GM20431 (cell line): ENCODE data around the gene PDE10A.

ENCODE experiments used
- in situ Hi-C: fragments of 300-500 bp; cut with MseI, MboI; formaldehyde crosslinking; loops from one replicate; pipeline ENCODE4 v1.15.0; 2020; ENCODE audit warnings: low sequenced_read_pairs; ENCODE audit not compliant: unreplicated experiment

PDE10A gene

GRCh38 chr6:165321555-165322145 is 341.4 kb downstream of the PDE10A start:
- in situ Hi-C loops, result no loop called here

GRCh38 chr6:165321150-165321549 is 341.9 kb downstream of the PDE10A start:
- in situ Hi-C loops, result no loop called here

- in situ Hi-C loops, result no loop called here
Measured at GRCh38 chr6:165317723-165318122, 345.3 kb downstream of the PDE10A start.

DNA sequence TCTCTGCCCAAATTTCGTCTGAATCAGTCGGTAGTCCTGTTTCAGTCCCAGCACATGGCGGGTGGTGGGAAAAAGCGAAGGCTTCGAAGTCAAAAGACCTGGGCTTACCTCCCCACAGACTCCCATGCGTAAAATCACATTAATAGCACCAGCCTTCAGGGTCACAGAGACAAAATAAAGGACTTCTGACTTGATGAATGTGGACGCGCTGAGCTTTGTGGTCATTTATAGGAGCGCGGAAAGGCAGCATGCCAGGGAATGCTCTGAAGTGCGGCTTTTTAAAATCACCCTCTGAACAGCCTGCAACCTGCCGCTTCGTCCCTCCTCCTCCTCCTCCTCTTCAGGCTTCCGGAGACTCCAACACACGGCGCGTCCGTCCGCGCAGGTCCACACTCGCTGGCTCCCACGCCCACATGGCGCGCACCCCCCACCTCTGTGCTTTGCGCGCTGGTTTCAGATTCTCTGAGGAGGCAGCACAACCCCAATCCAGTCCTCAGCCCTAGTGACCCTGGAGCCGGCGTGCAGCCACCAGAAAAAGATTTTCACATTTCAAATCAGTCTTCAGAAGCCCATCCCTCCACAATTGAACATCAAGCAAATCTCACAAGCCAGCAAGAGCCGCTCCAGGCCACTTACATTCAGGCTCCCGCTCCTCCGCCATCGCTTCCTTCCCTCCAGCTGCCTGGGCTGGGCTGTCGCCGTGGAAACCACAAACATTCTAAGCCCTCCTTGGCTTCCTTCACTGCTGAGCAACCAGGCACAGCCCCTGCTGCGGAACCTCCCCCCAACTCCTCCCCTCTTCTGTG is 353.9 kb downstream of the PDE10A start, which contains the start of gene C6orf118:
TSS of gene C6orf118 (minus strand) at position 680 of the 806 bp plus-strand sequence. CDS start at position 661, 19 bp downstream.
- in situ Hi-C loops, result no loop called here

DNA sequence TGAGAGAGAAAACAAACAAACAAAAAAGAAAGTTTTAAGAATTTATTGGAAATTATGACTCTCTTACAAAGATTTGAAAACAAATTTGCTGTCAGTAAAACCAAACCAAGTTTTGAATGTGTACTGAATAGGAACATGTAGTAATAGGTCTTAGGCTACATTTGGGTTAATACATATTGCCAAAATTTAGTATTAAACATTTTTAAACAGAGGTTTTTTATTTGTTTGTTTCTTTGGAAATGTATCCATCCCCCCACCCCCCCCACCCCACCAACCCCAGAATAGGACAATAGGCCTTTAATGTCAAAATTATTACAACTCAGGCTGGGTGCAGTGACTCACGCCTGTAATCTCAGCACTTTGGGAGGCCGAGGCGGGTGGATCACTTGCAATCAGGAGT is 356.1 kb downstream of the PDE10A start:
- in situ Hi-C loops, result no loop called here

DNA sequence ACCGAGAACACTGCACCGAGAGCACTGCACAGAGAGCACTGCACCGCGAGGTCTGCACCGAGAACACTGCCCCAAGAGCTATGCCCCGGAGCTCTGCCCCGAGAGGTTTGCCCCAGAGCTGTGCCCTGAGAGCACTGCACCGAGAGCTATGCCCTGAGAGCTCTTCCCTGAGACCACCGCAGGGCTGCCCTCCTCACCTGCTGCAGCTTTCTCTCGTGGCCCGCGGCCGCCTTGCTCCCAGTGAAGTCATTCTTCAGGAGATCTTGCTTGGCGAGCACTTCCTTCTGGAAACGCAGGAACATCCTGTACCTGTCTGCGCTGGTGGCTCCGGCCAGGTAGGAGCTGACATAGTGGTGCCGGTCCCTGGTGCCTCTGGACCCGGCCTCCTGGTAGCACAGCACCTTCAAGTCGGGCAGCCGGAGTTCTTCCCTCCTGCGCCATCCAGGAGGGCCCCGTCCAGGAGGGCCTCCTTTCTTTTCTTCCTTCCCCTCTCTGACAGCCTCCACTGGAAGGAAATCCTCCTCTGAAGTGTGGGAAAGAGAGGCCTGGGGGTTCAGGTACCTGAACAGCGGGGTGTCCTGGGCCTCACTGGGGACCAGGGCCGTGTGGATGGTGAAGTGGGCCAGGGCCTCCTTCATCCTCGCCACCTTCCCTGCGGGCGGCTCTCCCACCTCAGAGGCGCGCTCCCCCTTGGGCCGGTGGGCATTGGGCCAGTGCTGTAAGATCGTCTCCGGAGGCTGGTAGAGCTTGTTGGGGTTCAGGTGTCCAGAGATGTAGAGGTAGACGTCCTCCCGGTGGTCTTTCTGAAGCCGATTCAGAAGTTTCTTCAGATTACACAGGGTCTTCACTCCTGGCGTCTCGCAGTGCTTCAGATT is 361.4 kb downstream of the PDE10A start:
- in situ Hi-C loops, result no loop called here

GRCh38 chr6:165300422-165300936 is 362.6 kb downstream of the PDE10A start:
- in situ Hi-C loops, result no loop called here

DNA sequence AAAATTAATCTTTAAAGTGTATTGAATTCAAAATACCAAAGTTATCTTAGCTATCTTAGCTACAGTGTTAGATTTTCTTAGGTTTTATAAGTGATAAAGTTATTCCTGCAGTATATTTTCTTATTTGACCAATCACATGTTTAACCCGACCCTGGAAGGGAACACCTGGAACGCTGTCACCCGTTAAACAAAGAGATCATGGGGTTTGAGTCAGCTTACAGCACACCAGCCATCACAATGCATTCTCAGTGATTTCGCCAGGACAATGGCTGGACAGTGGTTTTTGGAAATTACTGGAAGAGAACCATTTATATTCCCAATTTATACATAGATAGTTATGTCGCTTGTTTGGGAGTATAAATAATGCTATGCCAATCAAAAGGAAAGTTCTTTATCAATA is 364.2 kb downstream of the PDE10A start:
- in situ Hi-C loops, result no loop called here

DNA sequence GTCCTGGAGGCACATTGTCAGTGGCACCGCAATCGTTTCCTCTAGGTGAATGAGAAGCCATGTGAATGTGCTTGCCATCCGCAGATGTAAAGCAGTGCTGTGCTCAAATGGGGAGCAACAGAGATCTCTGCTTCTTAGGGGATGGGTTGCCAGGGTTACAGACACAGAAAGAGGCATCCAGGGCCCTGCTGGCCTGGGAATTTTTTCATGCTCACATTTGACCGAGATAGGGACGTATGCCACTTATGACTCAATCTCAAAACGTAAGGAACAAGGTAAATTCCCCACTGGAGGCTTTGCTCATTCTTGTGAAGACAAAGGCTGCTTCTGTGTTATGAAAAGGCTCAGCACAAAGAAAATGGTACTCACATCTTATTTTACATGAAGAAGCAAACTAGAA is 364.6 kb downstream of the PDE10A start:
- in situ Hi-C loops, result no loop called here

GRCh38 chr6:165292657-165293056 is 370.4 kb downstream of the PDE10A start:
- in situ Hi-C loops, result no loop called here
